Stimulated activated naive CD8-positive, alpha-beta T cell treated with anti-CD3 and anti-CD28 coated beads, Interleukin-15, Interleukin-2, amounts not matched to agents 100 U/mL and 50 U/mL, for 24 hours (primary cell): Measurements from ENCODE around the gene ZNF385D.
A peak's percentile ranks its signal among the peaks of the same experiment; 100 is the strongest.
"Not testable (repeated sequence)": the region's sequence is repeated elsewhere in the genome, so short reads cannot be mapped to it uniquely, and the experiment has no call there.

Experiments used
- ATAC-seq: fragments of 150-1000 bp; cut with Tn5 transposase; one replicate; pipeline ENCODE4 v1.10.0; 2021
- DNase-seq: peaks from one replicate; pipeline ENCODE4 v3.0.0; 2021

ZNF385D gene

GRCh38 chr3:21515417-21515816, 235.6 kb downstream of the ZNF385D start:
- no peak for ATAC-seq

GRCh38 chr3:21509731-21510470, 241.1 kb downstream of the ZNF385D start:
- no peak for DNase-seq
- ATAC-seq = no peak

More at GRCh38 chr3:21515417-21515816, 235.6 kb downstream of the ZNF385D start:
- no peak for DNase-seq

GRCh38 chr3:21508246-21508645, 242.8 kb downstream of the ZNF385D start:
- DNase-seq (no peak), ATAC-seq (no peak)

- DNase-seq (no peak), ATAC-seq (no peak)
These were observed 245.1 kb downstream of the ZNF385D start for GRCh38 chr3:21505711-21506460.

- no peak for DNase-seq
- no peak for ATAC-seq
These were observed 248.4 kb downstream of the ZNF385D start for GRCh38 chr3:21502656-21503055.

- DNase-seq = no peak
- ATAC-seq = no peak
These were observed 250.2 kb downstream of the ZNF385D start for GRCh38 chr3:21500834-21501233.

GRCh38 chr3:21490671-21491070, 260.3 kb downstream of the ZNF385D start:
- ATAC-seq, DNase-seq: not testable (repeated sequence)

- no peak for DNase-seq
- no peak for ATAC-seq
These were observed 263.5 kb downstream of the ZNF385D start for GRCh38 chr3:21487520-21487919.

GRCh38 chr3:21486024-21486935, 264.7 kb downstream of the ZNF385D start:
- not testable (repeated sequence) for DNase-seq

GRCh38 chr3:21484828-21485144, 266.2 kb downstream of the ZNF385D start:
- ATAC-seq (no peak), DNase-seq (no peak)

More at GRCh38 chr3:21486024-21486935, 264.7 kb downstream of the ZNF385D start:
- not testable (repeated sequence) for ATAC-seq

GRCh38 chr3:21484057-21484827, 266.8 kb downstream of the ZNF385D start:
- peak; percentile 10 for DNase-seq
- no peak for ATAC-seq

GRCh38 chr3:21481991-21482390, 269.0 kb downstream of the ZNF385D start:
- no peak for ATAC-seq
- no peak for DNase-seq

GRCh38 chr3:21477541-21478288, 273.3 kb downstream of the ZNF385D start:
- no peak for DNase-seq
- no peak for ATAC-seq

GRCh38 chr3:21466476-21466875, 284.5 kb downstream of the ZNF385D start:
- no peak for DNase-seq
- ATAC-seq = no peak

- ATAC-seq (no peak), DNase-seq (no peak)
These were observed 286.3 kb downstream of the ZNF385D start for GRCh38 chr3:21464746-21465145.

- ATAC-seq = no peak
- no peak for DNase-seq
These were observed 287.7 kb downstream of the ZNF385D start for GRCh38 chr3:21463319-21463718.

- no peak for ATAC-seq
- no peak for DNase-seq
These were observed 288.9 kb downstream of the ZNF385D start for GRCh38 chr3:21462141-21462540.

- DNase-seq (no peak), ATAC-seq (no peak)
These were observed 293.9 kb downstream of the ZNF385D start for GRCh38 chr3:21457084-21457483.

- DNase-seq (no peak), ATAC-seq (no peak)
These were observed 301.3 kb downstream of the ZNF385D start for GRCh38 chr3:21449738-21450137.

- no peak for DNase-seq
- no peak for ATAC-seq
These were observed 303.4 kb downstream of the ZNF385D start for GRCh38 chr3:21447476-21448151.
